WTC11 (cell line): ENCODE measurements around the gene PLCL2.

Source experiments
- CBFB ChIP-seq: sonication (generic); formaldehyde crosslinking; IDR thresholded peaks from 2 replicates; pipeline ENCODE4 v1.8.1; 2022; ENCODE audit warnings: mild to moderate bottlenecking, low read depth, missing genetic modification reagents
- E2F4 ChIP-seq: sonication (generic); formaldehyde crosslinking; IDR thresholded peaks from 2 replicates; pipeline ENCODE4 v1.8.1; 2022; ENCODE audit warnings: low read depth, mild to moderate bottlenecking, moderate library complexity, missing genetic modification reagents, borderline replicate concordance
- ELF4 ChIP-seq: sonication (generic); formaldehyde crosslinking; IDR thresholded peaks from 2 replicates; pipeline ENCODE4 v1.8.1; 2022; ENCODE audit warnings: low read depth, mild to moderate bottlenecking, moderate library complexity, missing genetic modification reagents
- FOXK1 ChIP-seq: sonication (generic); formaldehyde crosslinking; IDR thresholded peaks from 2 replicates; pipeline ENCODE4 v1.8.0; 2022; ENCODE audit warnings: mild to moderate bottlenecking, moderate library complexity, missing genetic modification reagents
- NFE2L1 ChIP-seq: sonication (generic); formaldehyde crosslinking; IDR thresholded peaks from 2 replicates; pipeline ENCODE4 v1.8.1; 2023; ENCODE audit warnings: missing genetic modification reagents
- NR3C1 ChIP-seq: sonication (generic); formaldehyde crosslinking; conservative IDR thresholded peaks from 2 replicates; pipeline ENCODE4 v1.8.1; 2023; ENCODE audit warnings: low read depth, mild to moderate bottlenecking, missing genetic modification reagents
- SMAD4 ChIP-seq: sonication (generic); formaldehyde crosslinking; IDR thresholded peaks from 2 replicates; pipeline ENCODE4 v1.8.0; 2022; ENCODE audit warnings: mild to moderate bottlenecking, missing genetic modification reagents
- TCF7 ChIP-seq: sonication (generic); formaldehyde crosslinking; IDR thresholded peaks from 2 replicates; pipeline ENCODE4 v1.8.0; 2022; ENCODE audit warnings: mild to moderate bottlenecking, low read depth, missing genetic modification reagents, moderate library complexity
- TEAD4 ChIP-seq: sonication (generic); formaldehyde crosslinking; IDR thresholded peaks from 2 replicates; pipeline ENCODE4 v1.8.0; 2022; ENCODE audit warnings: mild to moderate bottlenecking, missing genetic modification reagents
- USF2 ChIP-seq: sonication (generic); formaldehyde crosslinking; IDR thresholded peaks from 2 replicates; pipeline ENCODE4 v1.8.1; 2023; ENCODE audit warnings: mild to moderate bottlenecking, missing genetic modification reagents, moderate library complexity
- ZNF121 ChIP-seq: sonication (generic); formaldehyde crosslinking; IDR thresholded peaks from 2 replicates; pipeline ENCODE4 v1.8.0; 2023; ENCODE audit warnings: missing genetic modification reagents
- TF ChIP-seq, protein P1 (sequence below): fragments of 200-600 bp; IDR thresholded peaks from 2 replicates; pipeline ENCODE4 v1.8.0; 2022; ENCODE audit warnings: antibody characterized with exemption
- TF ChIP-seq, protein P2 (sequence below): sonication (generic); formaldehyde crosslinking; IDR thresholded peaks from 2 replicates; pipeline ENCODE4 v1.8.0; 2023; ENCODE audit warnings: missing genetic modification reagents
- TF ChIP-seq, protein P3 (sequence below): sonication (generic); formaldehyde crosslinking; IDR thresholded peaks from 2 replicates; pipeline ENCODE4 v1.8.0; 2022; ENCODE audit warnings: mild to moderate bottlenecking, missing genetic modification reagents

DNA sequence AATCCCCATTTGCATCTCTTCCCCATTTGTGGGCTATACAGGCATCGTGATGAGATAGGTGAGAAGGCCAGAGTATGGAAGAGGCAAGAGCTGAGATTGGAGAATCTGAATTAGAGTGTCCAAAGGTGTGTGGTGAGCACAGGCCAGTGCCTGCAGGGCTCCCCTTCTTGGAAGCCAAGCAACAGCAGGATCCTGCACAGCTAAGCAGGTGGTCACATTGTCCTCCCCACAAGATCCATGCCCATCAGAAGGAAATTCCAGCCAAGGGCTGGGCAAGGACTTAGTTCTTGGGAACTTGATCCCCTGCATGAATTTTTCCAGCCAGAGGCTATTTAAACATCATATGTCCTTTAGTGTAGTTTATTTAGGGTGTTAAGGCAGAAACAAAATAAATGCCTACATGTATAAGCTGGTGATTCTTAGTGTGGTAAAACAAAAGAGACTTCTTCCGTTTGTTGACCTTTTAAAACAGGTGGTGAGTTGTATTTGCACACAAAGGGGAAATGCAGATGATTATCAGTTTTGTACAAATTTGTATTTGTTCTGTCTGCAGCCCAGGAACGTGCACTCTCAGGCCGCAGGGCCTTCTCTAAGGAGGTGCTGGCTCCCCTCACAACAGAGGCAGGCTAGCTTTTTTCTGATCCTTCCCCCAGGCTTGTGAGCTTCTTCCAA is 110.2 kb downstream of the PLCL2 start:
- TF ChIP-seq SMAD4 (CRISPR knock-in tag), result no peak
- TF ChIP-seq, protein P1, sequence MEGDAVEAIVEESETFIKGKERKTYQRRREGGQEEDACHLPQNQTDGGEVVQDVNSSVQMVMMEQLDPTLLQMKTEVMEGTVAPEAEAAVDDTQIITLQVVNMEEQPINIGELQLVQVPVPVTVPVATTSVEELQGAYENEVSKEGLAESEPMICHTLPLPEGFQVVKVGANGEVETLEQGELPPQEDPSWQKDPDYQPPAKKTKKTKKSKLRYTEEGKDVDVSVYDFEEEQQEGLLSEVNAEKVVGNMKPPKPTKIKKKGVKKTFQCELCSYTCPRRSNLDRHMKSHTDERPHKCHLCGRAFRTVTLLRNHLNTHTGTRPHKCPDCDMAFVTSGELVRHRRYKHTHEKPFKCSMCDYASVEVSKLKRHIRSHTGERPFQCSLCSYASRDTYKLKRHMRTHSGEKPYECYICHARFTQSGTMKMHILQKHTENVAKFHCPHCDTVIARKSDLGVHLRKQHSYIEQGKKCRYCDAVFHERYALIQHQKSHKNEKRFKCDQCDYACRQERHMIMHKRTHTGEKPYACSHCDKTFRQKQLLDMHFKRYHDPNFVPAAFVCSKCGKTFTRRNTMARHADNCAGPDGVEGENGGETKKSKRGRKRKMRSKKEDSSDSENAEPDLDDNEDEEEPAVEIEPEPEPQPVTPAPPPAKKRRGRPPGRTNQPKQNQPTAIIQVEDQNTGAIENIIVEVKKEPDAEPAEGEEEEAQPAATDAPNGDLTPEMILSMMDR, result no peak
- TF ChIP-seq USF2 (CRISPR knock-in tag), result no peak
- TF ChIP-seq FOXK1 (CRISPR knock-in tag), result no peak
- TF ChIP-seq ZNF121 (CRISPR knock-in tag), result no peak
- no peak for TF ChIP-seq NFE2L1
- TF ChIP-seq NR3C1 (CRISPR knock-in tag), result no peak
- TF ChIP-seq, protein P2, sequence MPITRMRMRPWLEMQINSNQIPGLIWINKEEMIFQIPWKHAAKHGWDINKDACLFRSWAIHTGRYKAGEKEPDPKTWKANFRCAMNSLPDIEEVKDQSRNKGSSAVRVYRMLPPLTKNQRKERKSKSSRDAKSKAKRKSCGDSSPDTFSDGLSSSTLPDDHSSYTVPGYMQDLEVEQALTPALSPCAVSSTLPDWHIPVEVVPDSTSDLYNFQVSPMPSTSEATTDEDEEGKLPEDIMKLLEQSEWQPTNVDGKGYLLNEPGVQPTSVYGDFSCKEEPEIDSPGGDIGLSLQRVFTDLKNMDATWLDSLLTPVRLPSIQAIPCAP (CRISPR knock-in tag), result no peak
- TF ChIP-seq E2F4 (CRISPR knock-in tag), result no peak
- TF ChIP-seq ELF4 (CRISPR knock-in tag), result no peak
- TF ChIP-seq CBFB (CRISPR knock-in tag), result no peak
- TF ChIP-seq, protein P3, sequence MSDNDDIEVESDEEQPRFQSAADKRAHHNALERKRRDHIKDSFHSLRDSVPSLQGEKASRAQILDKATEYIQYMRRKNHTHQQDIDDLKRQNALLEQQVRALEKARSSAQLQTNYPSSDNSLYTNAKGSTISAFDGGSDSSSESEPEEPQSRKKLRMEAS (CRISPR knock-in tag), result no peak
- no peak for TF ChIP-seq TEAD4 (CRISPR knock-in tag)
- TF ChIP-seq TCF7 (CRISPR knock-in tag), result no peak
